ENCODE results near the gene CERK. TPM values are rescaled to one million over a fixed set of nuclear protein-coding genes. Genes with fewer than 3 reads are reported as not detected.

The CERK gene
- total RNA-seq, 1 donor from 2014 or later, result 22.6 TPM

GRCh38 chr22:46654927-46655595 is 83.0 kb downstream of the CERK start:
- H3K4me3 ChIP-seq (ENCODE audit: low read depth, low read length), result no peak overlapping the region
- no peak for TF ChIP-seq CTCF (conservative IDR thresholded peaks at IDR 0.05; ENCODE audit: low read depth, low read length)
- no peak for DNase-seq (ENCODE audit: low read depth)

- H3K4me3 ChIP-seq (ENCODE audit: low read depth, low read length), result no peak overlapping the region
- DNase-seq (ENCODE audit: low read depth), result no peak
- no peak for TF ChIP-seq CTCF (conservative IDR thresholded peaks at IDR 0.05; ENCODE audit: low read depth, low read length)
Observed at GRCh38 chr22:46654426-46654825, 83.6 kb downstream of the CERK start.

GRCh38 chr22:46653596-46653995 is 84.5 kb downstream of the CERK start:
- H3K4me3 ChIP-seq (ENCODE audit: low read depth, low read length), result no peak overlapping the region
- DNase-seq (ENCODE audit: low read depth), result no peak
- TF ChIP-seq CTCF (conservative IDR thresholded peaks at IDR 0.05; ENCODE audit: low read depth, low read length), result no peak

GRCh38 chr22:46652847-46653331 is 85.2 kb downstream of the CERK start:
- TF ChIP-seq CTCF (conservative IDR thresholded peaks at IDR 0.05; ENCODE audit: low read depth, low read length), result no peak
- no peak for DNase-seq (ENCODE audit: low read depth)
- H3K4me3 ChIP-seq (ENCODE audit: low read depth, low read length), result no peak overlapping the region

- no peak for TF ChIP-seq CTCF (conservative IDR thresholded peaks at IDR 0.05; ENCODE audit: low read depth, low read length)
- no peak overlapping the region for H3K4me3 ChIP-seq (ENCODE audit: low read depth, low read length)
- no peak for DNase-seq (ENCODE audit: low read depth)
Observed at GRCh38 chr22:46652081-46652846, 85.8 kb downstream of the CERK start.

GRCh38 chr22:46651316-46651715 is 86.7 kb downstream of the CERK start:
- H3K4me3 ChIP-seq (ENCODE audit: low read depth, low read length), result no peak overlapping the region
- no peak for DNase-seq (ENCODE audit: low read depth)
- no peak for TF ChIP-seq CTCF (conservative IDR thresholded peaks at IDR 0.05; ENCODE audit: low read depth, low read length)

Measured in epithelial cell of proximal tubule (primary cell).